Hematopoietic multipotent progenitor cell treated with erythropoietin and hydrocortisone succinate and interleukin-3 and kit ligand, for 17 days (in vitro differentiated cells): ENCODE results near the gene DAB2IP.
"Not testable (repeated sequence)": the region's sequence is repeated elsewhere in the genome, so short reads cannot be mapped to it uniquely, and the experiment has no call there.

Experiments
- DNase-seq: peaks from one replicate; pipeline ENCODE4 v3.0.0-alpha.2; 2015; ENCODE audit warnings: low spot score

DAB2IP gene

GRCh38 chr9:121626012-121626411 is 25.4 kb upstream of the DAB2IP start:
- DNase-seq = no peak

DNA sequence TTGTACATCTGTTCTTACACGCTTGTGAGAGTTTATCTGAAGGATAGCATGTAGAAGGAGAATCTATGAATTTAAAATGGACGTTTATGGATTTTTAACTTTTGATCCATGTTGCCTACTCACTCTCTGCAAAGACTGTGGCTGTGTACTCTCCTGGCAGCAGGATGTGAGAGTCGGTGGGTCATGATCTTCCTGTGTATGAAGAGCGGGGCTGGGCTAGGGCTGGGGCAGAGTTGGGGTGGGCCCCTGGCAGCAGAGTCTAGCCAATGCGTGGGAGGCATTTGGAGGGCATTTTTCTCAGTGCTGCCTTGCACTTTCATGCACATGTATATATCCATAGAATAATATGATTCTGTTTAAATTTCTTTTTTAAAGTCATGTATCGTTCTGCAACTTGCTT is 24.0 kb upstream of the DAB2IP start:
- DNase-seq = no peak

DNA sequence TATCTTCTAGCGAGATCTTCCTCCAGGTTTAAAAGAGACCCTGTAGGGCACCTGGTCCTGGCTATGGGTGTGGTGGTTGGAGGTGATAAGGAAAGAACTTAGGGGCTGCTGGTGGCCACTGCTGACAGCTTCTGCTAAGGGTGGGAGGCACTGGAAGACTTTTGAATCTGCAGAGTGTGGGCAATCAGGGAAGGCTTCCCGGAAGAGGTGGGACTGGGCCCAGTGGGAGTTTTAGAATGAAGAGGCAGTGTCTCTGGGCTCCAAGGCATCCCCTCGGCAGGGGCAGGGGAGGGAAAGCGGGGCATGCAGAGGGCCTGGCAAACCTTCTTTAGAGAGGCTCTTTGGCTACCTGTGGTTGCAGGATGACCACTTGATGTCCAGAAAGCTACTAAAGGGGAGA is 23.0 kb upstream of the DAB2IP start:
- DNase-seq = no peak

- no peak for DNase-seq
These were observed 20.3 kb upstream of the DAB2IP start for GRCh38 chr9:121631115-121631514.

- no peak for DNase-seq
These were observed 19.4 kb upstream of the DAB2IP start for GRCh38 chr9:121631978-121632418.

GRCh38 chr9:121633119-121633714 is 18.2 kb upstream of the DAB2IP start:
- DNase-seq = no peak

GRCh38 chr9:121633736-121634135 is 17.7 kb upstream of the DAB2IP start:
- DNase-seq = no peak

DNA sequence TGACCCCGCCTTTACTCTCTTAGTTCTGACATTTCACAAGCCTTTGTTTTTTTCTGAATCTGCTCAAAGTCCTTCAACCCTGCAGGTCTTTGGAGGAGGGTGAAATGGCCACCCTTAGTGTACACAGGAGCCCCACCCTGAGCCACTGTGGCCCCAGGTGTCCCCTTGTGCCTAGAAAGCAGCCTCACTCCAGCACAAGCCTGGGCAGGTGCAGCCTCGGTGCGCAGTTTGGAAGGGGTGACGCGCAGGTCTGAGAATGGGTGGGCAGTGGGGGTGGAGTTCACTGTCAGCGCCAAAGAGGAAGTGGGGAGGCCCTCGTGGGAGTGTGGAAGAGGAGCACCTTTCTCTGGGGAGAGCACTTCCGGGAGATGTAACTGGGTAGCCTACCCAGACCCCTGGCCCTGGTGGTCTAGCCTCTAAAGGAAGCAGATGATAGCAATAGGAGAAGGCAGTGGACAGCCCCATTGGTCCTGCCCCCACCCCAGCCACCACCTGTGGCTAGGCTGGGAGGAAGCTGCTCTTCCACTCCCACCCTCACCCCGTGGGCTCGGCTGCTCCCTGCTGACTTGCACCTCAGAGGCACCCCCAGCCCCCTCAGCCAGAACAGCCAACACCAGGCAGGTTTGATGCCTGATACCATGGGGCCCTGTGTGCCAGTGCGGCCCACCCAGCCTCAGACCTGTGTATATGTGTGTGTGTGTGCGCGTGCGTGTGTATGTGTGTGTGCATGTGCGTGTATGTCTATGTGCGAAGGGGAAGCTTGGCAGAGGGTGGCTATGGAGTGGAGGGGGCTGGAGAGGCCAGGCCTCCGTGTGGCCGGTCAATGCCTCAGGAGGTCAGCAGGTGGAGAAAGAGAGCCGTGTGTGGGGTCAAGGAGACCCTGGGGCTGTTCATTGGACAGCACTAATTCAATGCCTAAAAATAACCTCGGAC is 16.8 kb upstream of the DAB2IP start:
- no peak for DNase-seq

GRCh38 chr9:121635300-121635876 is 16.0 kb upstream of the DAB2IP start:
- no peak for DNase-seq

- DNase-seq = no peak
These were observed 15.0 kb upstream of the DAB2IP start for GRCh38 chr9:121636341-121636865.

DNA sequence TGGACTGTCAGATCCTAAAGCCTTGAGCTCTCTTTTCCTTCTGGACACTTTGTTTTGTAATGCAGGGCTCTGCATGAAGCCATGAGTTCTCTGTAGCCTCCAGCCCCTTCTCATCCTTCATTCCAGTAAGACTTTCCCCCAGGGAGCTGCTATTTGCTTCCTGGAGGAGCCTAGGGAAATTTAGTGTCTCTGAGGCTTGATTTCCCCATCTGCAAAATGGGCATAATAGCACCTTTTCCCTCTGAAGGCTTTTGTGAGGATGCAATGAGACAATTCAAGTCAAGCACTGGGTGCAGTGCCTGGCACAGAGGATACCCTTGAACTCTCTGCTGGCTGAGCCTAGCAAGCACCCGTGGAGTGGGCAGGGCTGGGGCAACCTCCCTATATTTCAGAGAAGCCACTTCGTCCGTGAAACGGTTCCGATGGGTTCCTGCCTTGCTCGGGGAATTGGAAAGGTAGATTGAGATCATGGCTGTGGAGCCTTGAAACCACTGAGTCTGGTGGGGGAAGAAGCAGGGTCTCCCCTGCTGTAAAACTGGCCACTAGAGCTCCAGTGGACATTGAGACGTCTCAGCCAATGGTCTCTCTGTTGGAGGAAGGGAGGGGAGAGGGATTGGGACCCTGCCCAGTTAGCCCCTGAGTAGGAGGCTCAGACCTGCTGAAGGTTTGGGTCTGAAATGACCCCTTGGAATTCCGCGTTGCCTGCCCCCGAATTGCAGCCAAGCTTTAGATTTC is 14.3 kb upstream of the DAB2IP start:
- DNase-seq = no peak

- DNase-seq = no peak
These were observed 13.7 kb upstream of the DAB2IP start for GRCh38 chr9:121637713-121638220.

DNA sequence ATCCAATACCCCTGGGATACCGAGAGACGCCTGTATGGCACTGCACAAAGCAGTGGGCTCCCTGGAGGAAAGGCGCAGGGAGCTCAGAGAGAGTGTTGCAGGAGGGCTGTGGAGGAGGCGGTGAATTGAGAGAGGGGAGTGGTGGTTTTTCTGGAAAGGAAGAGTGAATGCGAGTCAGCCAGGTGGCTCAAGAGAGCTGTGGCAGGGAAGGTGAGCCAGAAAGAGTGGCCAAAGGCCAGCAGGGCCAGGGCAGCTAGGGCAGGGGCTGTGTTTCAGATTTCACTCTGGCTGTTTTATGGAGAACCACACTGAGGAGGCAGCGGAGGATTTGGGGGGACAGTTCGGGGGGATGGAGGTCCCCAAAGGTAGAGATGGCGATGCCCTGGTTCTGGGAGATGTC is 13.0 kb upstream of the DAB2IP start:
- no peak for DNase-seq

DNA sequence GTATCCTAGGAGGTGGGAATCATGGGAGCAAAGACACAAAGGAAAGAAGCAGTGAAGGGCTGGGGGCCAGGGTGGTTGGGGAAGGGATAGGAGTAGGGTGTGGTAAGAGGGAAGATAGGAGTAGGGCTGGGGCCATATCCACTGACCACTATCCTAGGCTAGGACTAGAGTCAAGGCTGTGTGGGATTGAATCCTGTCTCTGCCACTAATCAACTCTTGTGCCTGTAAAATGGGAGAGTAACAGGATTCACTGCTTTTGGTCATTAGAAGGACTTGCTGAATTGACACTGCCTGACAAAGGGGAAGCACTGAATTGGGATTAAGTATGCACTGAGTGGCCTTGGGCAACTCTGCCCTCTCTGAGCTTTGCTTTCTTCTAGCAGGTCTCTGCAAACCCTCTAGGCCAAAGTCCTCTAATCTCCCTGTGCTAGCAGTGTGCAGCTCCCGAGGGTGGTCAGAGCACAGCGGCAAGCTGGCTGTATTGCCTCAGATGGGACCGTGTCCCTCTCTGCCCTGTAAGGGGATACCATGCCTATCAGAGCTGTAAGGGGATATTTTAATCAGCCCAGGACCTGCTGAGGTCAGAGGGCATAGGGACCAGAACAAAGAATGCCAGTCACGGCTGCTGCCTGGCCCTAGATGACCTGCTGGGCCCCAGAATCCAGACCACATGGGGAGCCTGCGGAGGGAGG is 12.4 kb upstream of the DAB2IP start:
- DNase-seq = no peak

- no peak for DNase-seq
These were observed 11.8 kb upstream of the DAB2IP start for GRCh38 chr9:121639619-121640018.

DNA sequence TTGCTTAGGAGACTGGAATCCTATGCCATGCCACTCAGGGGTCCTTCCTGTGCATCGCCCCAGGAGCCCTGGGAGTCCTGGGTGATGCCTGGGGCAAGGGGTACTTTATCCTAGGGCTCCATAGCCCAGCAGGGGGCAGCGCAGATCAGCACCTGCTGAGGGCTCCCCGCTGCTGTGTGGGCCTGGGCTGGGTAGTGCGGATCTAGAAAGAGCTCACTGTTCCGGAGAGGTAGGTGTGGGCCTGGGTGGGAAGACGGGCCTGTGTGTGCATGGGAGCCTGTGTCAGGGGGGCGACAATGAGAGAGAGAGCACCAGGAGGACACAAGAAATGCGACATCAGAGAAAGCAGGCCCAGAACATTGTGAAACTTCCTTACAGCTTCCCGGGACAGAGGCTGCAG is 11.4 kb upstream of the DAB2IP start:
- no peak for DNase-seq

DNA sequence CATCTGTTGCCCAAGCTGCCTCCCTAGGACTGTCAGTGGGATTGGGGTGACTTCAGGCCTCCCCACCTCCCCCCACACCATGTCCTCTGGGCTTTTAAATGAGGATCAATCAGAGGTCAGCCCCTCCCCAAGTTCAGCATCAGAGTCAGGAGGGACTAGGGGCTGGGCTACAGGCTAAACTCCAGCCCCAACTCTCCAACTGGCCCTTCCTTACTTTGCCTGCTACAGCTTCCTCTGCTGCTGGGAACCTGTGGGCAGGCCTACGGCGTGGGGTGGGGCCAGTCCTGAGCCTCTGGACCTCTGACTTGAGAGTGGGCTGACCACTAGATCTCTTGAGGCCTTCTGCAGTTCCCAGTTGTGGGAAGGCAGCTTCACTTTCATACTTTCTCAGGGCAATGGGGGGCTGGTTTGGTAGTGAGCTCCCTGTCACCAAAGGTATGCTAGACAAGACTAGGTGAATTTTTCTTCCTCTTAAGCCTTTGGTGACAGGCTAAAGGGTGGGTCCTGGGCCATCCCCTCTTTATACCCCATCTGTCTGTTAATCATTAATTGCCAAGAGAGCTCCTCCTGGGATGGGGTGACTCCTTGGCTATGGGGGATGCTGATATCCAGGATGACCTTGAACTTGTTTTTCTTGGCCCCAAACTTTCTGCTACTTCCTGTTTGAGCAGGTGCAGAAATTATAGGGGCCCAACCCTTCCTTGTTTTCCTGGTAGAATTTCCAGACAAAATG is 10.8 kb upstream of the DAB2IP start:
- DNase-seq = no peak

DNA sequence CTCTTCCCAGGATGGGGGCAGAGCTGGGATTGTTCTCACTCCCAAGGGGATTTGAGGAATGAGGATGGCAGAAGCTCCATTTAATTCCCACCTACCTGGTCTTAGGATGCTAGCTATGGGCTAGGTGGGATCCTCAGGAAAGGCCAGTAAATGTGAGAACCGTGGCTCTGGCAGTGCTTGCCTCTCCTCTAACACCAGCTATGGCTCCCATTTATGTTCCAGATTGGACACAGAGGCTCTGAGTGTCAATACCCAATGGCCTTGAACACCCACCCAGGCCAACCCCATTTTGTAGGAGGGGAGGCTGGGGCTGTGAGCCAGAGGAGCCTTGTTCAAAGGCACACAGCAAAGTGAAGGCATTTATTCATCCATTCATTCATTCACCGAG is 10.2 kb upstream of the DAB2IP start:
- DNase-seq = no peak

GRCh38 chr9:121642758-121643157 is 8.7 kb upstream of the DAB2IP start:
- no peak for DNase-seq

GRCh38 chr9:121643473-121643872 is 8.0 kb upstream of the DAB2IP start:
- DNase-seq = no peak

- not testable (repeated sequence) for DNase-seq
These were observed 7.4 kb upstream of the DAB2IP start for GRCh38 chr9:121644040-121644439.
